IPS DF 6.9 (cell line): Measurements from ENCODE around the gene GLI3.

Experiments used
- DNase-seq: peaks from one replicate; pipeline ENCODE4 v3.0.0-alpha.2; 2013; ENCODE audit warnings: low read depth, low spot score
- H3K27ac ChIP-seq: one replicate; pipeline ENCODE4 v1.5.1; 2013; ENCODE audit warnings: low read length, control low read depth
- H3K27me3 ChIP-seq: 2 replicates; pipeline ENCODE4 v1.6.1; 2013; ENCODE audit warnings: mild to moderate bottlenecking, low read length; ENCODE audit not compliant: control insufficient read depth, insufficient read depth
- H3K36me3 ChIP-seq: 2 replicates; pipeline ENCODE4 v1.6.1; 2013; ENCODE audit warnings: low read length; ENCODE audit not compliant: control insufficient read depth, insufficient read depth
- H3K4me1 ChIP-seq: 2 replicates; pipeline ENCODE4 v1.6.1; 2013; ENCODE audit warnings: low read length; ENCODE audit not compliant: control insufficient read depth, insufficient read depth
- H3K4me3 ChIP-seq: 2 replicates; pipeline ENCODE4 v1.5.1; 2013; ENCODE audit warnings: mild to moderate bottlenecking, low read length
- H3K9me3 ChIP-seq: 2 replicates; pipeline ENCODE4 v1.6.1; 2013; ENCODE audit warnings: low read length, inconsistent platforms; ENCODE audit not compliant: control insufficient read depth, insufficient read depth
- WGBS: extraction: QIAGEN DNeasy Blood & Tissue Kit; methylation state at CpG from one replicate; pipeline ENCODE4 v1.1.7; 2013; ENCODE audit warnings: mixed read lengths, missing lambda C conversion rate; ENCODE audit not compliant: insufficient read length, insufficient coverage; 5-methylcytosine and 5-hydroxymethylcytosine counted together

The GLI3 gene

DNA sequence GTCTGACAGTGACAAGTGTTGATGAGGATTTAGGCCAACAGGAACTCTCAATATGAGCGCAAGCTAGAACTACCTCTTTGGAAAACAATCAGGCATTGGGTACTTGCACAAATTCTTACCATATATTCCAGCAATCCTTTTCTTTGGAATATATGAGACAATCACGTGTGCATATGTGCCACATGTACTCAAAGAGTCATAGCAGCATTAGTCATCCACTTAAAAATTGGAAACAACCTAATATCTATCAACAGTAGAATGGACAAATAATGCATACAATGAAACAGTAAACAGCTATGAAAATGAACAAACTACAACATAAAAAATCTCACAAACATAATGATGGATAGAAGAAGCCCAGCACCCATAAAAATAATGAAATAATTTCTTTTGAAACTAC lies 179.7 kb downstream of the GLI3 start:
- WGBS = no CpG with 5 or more reads among the region's 2 CpGs
- no peaks in the 10 kb centered on the region for H3K27me3 ChIP-seq
- no peak overlapping the region for H3K4me3 ChIP-seq
- H3K27ac ChIP-seq = no peak overlapping the region
- no peaks in the 10 kb centered on the region for H3K4me1 ChIP-seq
- no peaks in the 10 kb centered on the region for H3K36me3 ChIP-seq
- H3K9me3 ChIP-seq = no peaks in the 10 kb centered on the region
- DNase-seq = no peak

DNA sequence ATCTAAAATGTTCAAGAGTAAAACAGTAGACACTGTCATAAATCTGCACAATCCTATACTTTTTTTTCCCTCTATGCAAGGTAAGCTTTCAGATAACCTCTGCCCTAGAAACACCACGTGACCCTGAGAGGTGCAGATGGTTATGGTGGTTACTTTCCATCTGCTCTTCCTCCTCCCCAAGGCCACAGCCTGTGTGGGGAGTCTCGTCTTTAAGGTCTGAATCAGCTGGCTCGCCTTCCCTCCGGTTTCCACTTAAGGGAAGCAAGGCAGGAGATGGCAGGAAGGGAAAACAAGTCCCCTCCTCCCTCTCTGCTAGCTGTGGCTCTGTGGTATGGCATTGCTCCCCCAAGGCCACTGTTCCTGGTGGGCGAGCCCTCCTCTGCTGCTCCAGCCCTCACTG lies 181.8 kb downstream of the GLI3 start:
- no peak for DNase-seq
- no peaks in the 10 kb centered on the region for H3K4me1 ChIP-seq
- no peaks in the 10 kb centered on the region for H3K36me3 ChIP-seq
- WGBS = no CpG with 5 or more reads among the region's 5 CpGs
- H3K27ac ChIP-seq = no peak overlapping the region
- no peaks in the 10 kb centered on the region for H3K9me3 ChIP-seq
- no peak overlapping the region for H3K4me3 ChIP-seq
- no peaks in the 10 kb centered on the region for H3K27me3 ChIP-seq

DNA sequence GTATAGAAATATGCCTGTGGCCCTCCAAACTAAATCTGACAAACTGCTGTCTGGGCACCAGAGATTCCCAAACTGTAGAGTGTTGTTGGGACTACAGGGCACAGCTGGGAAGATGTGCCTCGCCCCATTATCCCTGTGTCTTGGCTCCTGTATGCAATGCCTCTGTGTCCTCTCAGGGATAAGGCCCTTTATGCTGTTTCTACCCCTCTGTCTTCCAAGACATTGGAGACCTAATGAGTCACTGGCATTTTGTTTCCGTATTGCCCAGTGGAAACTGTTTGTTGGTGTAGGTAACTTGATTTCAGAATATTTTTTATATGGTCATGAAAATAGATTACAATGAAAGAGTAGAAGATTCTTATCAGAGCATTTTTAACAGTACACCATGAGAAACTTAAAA lies 183.2 kb downstream of the GLI3 start:
- WGBS = no CpG with 5 or more reads among the region's 2 CpGs
- no peak overlapping the region for H3K27ac ChIP-seq
- DNase-seq = no peak
- H3K27me3 ChIP-seq = no peaks in the 10 kb centered on the region
- no peaks in the 10 kb centered on the region for H3K9me3 ChIP-seq
- no peaks in the 10 kb centered on the region for H3K4me1 ChIP-seq
- no peak overlapping the region for H3K4me3 ChIP-seq
- no peaks in the 10 kb centered on the region for H3K36me3 ChIP-seq

DNA sequence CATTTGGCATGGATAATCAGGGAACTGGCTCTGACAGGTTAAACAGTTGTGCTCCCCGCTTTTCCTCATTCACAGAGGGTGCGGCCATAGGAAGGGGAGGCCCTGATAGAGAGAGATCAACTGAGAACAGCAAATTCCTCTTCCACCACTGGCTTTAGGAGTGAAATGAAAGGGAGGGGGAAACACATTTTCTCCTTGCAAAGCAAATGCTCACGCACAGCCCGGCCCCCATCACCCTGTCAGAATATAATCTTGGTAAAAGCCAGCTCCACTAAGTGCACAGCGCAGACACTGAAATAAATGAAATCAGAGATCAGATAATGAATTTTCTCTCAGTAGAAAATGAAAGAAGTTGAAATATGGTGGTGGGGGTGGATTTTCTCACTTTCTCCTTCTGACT lies 187.2 kb downstream of the GLI3 start:
- no peaks in the 10 kb centered on the region for H3K36me3 ChIP-seq
- H3K27me3 ChIP-seq = no peaks in the 10 kb centered on the region
- WGBS = no CpG with 5 or more reads among the region's 5 CpGs
- H3K27ac ChIP-seq = no peak overlapping the region
- H3K9me3 ChIP-seq = no peaks in the 10 kb centered on the region
- no peak overlapping the region for H3K4me3 ChIP-seq
- DNase-seq = no peak
- no peaks in the 10 kb centered on the region for H3K4me1 ChIP-seq

DNA sequence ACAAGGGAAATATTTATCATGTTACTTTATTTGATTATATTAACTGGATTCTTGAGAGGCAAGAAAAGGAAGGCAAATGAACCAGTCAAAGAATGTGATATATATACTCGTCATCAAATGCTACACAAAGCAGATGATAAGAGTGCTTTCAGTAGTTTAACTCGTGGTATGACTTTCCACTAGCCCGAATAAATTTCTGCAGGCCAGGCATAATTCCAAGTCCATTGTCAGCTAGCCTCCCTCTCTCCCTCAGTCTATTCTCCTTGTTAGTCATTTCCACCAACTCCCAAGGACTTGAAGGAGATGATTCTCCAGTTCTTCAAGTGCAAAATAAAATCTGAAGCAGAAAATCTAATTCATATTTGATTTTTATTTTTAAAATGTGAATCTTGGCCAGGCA lies 190.5 kb downstream of the GLI3 start:
- WGBS = no CpG with 5 or more reads among the region's 3 CpGs
- Histone ChIP-seq H3K4me1 (no peaks in the 10 kb centered on the region), H3K36me3 (no peaks in the 10 kb centered on the region), H3K4me3 (no peak overlapping the region), H3K27ac (no peak overlapping the region), H3K27me3 (no peaks in the 10 kb centered on the region), H3K9me3 (no peaks in the 10 kb centered on the region)
- no peak for DNase-seq

DNA sequence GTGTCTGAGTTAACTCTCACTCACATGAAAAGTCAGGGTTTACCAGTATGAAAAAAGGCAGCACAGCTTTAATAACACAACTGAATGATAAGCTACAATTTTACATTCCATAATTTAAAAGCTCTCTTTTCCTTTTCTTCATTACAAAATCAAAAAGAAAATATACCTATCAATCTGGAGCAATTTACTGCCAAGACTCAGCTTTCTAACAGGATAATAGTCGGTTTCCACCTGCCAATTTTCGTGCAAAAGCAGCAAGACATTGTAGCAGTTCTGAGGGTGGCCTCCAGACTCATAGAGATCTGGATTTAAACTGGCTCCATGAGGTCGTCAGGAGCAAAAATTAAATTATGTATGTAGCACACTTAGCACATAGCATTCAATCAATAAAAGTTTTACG lies 191.0 kb downstream of the GLI3 start:
- Histone ChIP-seq H3K9me3 (no peaks in the 10 kb centered on the region), H3K27me3 (no peaks in the 10 kb centered on the region), H3K4me3 (no peak overlapping the region), H3K4me1 (no peaks in the 10 kb centered on the region), H3K27ac (no peak overlapping the region), H3K36me3 (no peaks in the 10 kb centered on the region)
- DNase-seq = no peak
- WGBS = no CpG with 5 or more reads among the region's 4 CpGs

DNA sequence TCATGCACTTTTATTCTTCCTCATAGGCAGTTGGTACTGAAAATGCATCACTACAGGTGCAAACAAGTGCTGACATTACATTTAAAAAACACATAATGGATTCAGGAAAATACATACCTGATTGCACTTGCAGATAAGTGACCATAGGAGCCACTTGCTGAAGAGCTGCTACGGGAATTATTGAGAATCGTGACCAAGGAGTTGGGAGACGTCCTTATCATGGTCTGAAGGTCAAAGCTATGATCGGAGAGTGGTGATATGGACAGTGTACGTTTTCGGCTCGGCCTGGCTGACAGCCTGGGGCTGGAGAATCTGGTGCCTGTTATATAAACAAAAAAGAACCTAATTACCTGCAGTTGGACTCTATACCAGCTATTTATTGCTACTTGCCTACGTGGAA lies 197.1 kb downstream of the GLI3 start:
- no peaks in the 10 kb centered on the region for H3K36me3 ChIP-seq
- H3K9me3 ChIP-seq = no peaks in the 10 kb centered on the region
- DNase-seq = no peak
- H3K4me3 ChIP-seq = no peak overlapping the region
- no peaks in the 10 kb centered on the region for H3K27me3 ChIP-seq
- WGBS = no CpG with 5 or more reads among the region's 8 CpGs
- no peak overlapping the region for H3K27ac ChIP-seq
- no peaks in the 10 kb centered on the region for H3K4me1 ChIP-seq

DNA sequence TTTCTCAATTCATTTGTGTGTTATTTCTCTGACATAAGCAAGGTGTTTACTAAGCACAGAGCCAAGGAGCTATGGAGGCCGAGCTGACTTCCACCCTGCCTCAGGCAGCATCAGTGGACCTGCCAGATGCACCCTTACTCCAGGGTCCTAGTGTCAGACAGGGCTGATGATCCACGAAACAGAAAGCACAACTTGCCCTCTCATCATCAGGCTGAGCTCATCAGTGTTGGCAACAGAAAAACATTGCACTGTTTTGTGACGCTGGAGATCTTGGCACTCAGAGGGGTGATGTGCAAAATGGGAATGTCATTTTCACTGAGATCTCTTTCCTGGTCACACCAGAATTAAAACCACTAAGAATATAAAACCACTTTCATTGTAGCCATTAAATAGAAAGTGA lies 201.8 kb downstream of the GLI3 start:
- Histone ChIP-seq H3K36me3 (no peaks in the 10 kb centered on the region), H3K4me3 (no peak overlapping the region), H3K27me3 (no peaks in the 10 kb centered on the region), H3K4me1 (no peaks in the 10 kb centered on the region), H3K9me3 (no peaks in the 10 kb centered on the region), H3K27ac (no peak overlapping the region)
- no CpG with 5 or more reads among the region's 3 CpGs for WGBS
- DNase-seq = no peak

DNA sequence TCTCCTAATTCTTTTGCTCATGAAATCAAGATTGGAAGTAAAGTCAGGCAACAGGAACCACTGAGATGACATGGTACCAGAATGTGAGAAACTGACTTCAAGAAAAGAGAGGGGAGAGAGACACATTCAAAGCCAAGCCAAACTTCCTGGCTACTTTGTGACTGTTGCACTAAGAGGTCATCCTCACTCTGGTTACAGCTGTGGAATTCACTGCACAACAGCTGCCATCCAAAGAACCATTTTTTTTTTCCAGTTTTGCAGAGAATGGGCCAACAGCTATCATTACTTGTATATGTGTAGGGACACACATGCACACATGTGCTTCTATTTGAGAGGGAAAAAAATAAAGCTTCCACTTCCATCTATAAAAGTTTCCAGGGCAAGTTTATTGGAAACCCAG lies 203.5 kb downstream of the GLI3 start:
- H3K27me3 ChIP-seq = no peaks in the 10 kb centered on the region
- H3K36me3 ChIP-seq = no peaks in the 10 kb centered on the region
- no peak overlapping the region for H3K27ac ChIP-seq
- H3K4me1 ChIP-seq = no peaks in the 10 kb centered on the region
- no peaks in the 10 kb centered on the region for H3K9me3 ChIP-seq
- no peak overlapping the region for H3K4me3 ChIP-seq
- DNase-seq = no peak

DNA sequence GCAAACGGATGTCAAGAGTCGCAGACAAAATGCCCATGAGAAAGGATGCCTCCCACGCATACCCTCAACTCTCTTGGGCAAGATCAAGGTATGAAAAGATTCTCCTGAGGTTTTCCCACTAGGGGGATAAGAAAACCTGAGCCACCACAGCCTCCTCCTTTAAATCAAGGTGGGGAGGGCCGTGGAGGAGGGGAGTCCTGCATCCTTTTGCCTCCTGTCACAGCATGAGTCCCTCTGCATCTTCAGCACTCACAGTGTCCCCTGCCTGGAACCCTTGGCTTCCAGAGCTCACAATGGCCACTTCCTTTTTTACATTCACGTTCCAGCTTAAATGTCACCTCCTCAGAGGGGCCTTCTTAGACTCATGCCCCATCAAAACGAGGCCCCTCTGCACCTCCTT lies 207.6 kb downstream of the GLI3 start:
- H3K9me3 ChIP-seq = no peaks in the 10 kb centered on the region
- DNase-seq = no peak
- H3K4me1 ChIP-seq = no peaks in the 10 kb centered on the region
- H3K27ac ChIP-seq = no peak overlapping the region
- no CpG with 5 or more reads among the region's 6 CpGs for WGBS
- no peaks in the 10 kb centered on the region for H3K36me3 ChIP-seq
- H3K4me3 ChIP-seq = no peak overlapping the region
- no peaks in the 10 kb centered on the region for H3K27me3 ChIP-seq

DNA sequence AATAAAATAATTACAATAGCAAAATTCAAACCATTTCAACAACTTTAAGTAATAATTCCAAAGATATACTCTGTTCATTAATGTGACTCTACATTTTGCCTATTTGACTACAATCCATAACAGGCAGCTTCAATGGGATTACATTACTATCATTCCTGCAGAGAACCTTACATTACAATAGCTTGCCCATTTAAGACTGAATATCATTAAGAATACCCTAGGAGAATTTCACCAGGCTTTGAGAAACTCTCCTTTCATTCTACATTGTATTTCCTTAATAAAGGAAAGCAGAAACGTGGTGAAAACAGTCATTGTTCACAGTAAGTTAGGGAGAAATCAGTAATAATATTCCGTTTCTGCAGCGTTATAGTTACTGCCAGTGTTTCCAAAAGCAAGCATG lies 209.5 kb downstream of the GLI3 start:
- no peak overlapping the region for H3K27ac ChIP-seq
- H3K9me3 ChIP-seq = no peaks in the 10 kb centered on the region
- H3K27me3 ChIP-seq = no peaks in the 10 kb centered on the region
- no peak overlapping the region for H3K4me3 ChIP-seq
- no peaks in the 10 kb centered on the region for H3K36me3 ChIP-seq
- no peak for DNase-seq
- WGBS = no CpG with 5 or more reads among the region's 3 CpGs
- H3K4me1 ChIP-seq = no peaks in the 10 kb centered on the region
